ENCODE measurements around the gene AKTIP. TPM values are rescaled to one million over a fixed set of nuclear protein-coding genes. Genes with fewer than 3 reads are reported as not detected.
"Not testable (repeated sequence)": the region's sequence is repeated elsewhere in the genome, so short reads cannot be mapped to it uniquely, and the experiment has no call there.

The AKTIP gene
- 13.1 TPM for polyA plus RNA-seq (2013, experiment 1 of 2)
- 16.5 TPM for polyA plus RNA-seq (2013, experiment 2 of 2)

DNA sequence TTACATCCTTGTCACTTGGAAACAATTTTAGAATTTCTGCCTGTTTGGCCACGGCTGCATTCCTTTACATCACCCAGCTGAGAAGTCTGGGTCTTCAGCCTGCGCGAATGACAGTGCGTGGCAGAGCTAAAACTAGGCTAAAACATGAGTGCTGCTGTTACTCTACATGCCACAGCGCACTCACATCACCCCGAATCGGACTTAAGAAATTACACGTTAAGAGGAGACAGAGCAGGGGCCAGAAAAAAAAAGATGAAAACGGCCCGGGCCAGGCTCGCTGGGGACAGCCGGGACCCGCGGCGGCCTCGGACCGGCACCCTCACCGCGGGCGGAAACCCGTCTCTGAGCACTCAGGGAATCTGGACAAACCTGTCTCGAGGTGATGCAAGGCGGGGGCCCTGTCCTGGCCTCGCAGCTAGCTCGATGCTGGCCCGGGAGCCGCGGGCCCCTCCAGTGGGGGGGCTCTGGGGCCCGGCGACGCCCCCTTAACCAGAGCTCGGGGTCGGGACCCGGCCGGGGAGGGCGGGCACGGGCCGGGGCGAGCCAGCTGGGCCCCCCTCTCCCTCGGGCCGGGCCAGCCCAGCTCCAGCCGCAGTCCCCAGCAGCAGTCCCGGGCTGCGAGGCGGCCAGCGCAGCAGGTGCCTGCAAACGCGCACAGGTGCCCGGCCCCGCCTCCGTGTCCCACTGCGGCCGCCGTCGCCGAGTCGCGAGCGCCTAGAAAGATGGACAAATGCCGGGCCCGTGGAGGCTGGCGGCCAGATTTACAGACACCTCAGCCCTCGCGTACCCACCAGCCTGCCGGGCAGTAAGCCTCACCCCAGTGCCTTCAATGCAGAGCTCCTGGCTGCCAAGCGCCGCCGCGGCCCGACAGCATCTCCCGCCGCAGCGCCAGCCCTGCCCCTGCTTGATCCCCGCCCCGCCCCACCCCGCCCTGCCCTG, at the start of gene AKTIP:
Gene AKTIP, minus strand, starts transcription at position 879 of the 939 bp plus-strand sequence. CDS start 2,950 bp downstream, outside the sequence.
- peaks cover 18% of the 10 kb centered on the region for H3K4me1 ChIP-seq (ENCODE audit: insufficient read depth, low read length)
- H3K36me3 ChIP-seq (ENCODE audit: insufficient read depth, low read length) = peaks cover 12% of the 10 kb centered on the region
- no peaks in the 10 kb centered on the region for H3K27me3 ChIP-seq (ENCODE audit: insufficient read depth, low read length)
- no peaks in the 10 kb centered on the region for H3K9me3 ChIP-seq (ENCODE audit: insufficient read depth, low read depth, low read length)
- H3K27ac ChIP-seq (ENCODE audit: low read depth, low read length) = peak within 1 kb of the TSS; percentile 87
- under 1% methylated on average over 76 of the region's 76 CpGs for WGBS
- peak within 1 kb of the TSS; percentile 96 for H3K4me3 ChIP-seq (ENCODE audit: low read length)
- H3K9ac ChIP-seq (ENCODE audit: low read depth, low read length) = peak within 1 kb of the TSS; percentile 66

DNA sequence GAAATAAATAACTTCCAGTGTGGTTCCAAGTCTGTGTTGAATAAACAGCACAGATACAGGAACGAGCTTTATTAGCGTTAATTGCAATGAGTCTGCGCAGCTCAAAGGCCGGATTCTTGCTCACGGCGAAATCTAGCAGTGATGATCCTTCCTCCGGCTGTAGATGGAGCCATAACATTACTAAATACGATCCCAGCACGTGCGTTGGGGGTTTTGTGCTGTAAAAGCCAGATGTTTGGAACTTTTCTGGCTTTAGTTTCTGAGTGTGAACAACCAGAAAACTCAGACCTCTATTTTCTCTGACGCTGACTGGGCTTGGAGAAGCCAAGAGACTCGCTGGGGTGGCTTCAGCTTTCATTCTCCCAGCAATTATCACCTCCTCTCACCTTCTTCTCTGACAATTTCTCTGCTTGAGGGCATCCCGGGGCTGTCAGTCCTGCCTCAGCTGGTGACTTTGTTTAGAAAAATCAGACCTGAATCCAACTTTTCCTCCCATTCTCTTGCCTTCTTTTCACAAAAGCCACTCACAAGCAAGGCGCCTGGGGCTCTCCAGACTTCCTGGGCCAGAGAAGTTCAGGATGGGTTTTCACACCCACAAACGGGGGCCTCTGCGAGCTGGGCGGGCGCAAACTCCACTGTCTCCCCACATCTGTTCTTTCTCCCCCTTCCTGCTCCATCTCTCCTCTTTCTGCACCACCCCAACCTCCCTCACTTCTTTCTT, 47.1 kb upstream of the AKTIP start:
- Histone ChIP-seq H3K27me3 (ENCODE audit: insufficient read depth, low read length) (peaks cover 13% of the 10 kb centered on the region), H3K9me3 (ENCODE audit: insufficient read depth, low read depth, low read length) (no peaks in the 10 kb centered on the region), H3K4me1 (ENCODE audit: insufficient read depth, low read length) (peaks cover 22% of the 10 kb centered on the region; the same call in 1 of the 2 replicates), H3K4me3 (ENCODE audit: low read length) (no peak overlapping the region), H3K9ac (ENCODE audit: low read depth, low read length) (no peak overlapping the region; the same call in 1 of the 2 replicates), H3K27ac (ENCODE audit: low read depth, low read length) (no peak overlapping the region), H3K36me3 (ENCODE audit: insufficient read depth, low read length) (no peaks in the 10 kb centered on the region)
- WGBS = 40% methylated on average over 17 of the region's 18 CpGs

DNA sequence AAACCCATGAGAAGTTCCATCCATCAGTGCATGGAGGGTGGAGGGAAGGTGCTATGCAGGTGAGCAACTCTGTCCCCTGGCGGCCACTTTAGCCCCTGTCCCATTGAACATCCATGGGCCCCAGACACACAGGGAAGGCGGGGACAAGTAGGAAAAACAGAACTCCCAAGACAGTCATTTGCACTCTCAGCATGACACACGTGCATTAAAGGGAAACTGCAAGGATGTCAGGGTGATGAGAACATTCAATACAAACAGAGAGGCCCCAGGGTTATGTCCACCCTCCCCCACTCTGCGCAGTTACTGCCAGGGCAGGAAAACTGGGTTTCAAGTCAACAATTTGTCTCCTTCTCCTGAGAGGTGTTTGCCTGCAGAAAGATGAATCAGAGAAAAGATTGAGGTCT, 44.0 kb upstream of the AKTIP start:
- H3K27ac ChIP-seq (ENCODE audit: low read depth, low read length) = no peak overlapping the region; the same call in 1 of the 2 replicates
- no peak overlapping the region for H3K4me3 ChIP-seq (ENCODE audit: low read length)
- H3K4me1 ChIP-seq (ENCODE audit: insufficient read depth, low read length) = peaks cover 31% of the 10 kb centered on the region
- peaks cover 13% of the 10 kb centered on the region for H3K27me3 ChIP-seq (ENCODE audit: insufficient read depth, low read length)
- no peaks in the 10 kb centered on the region for H3K36me3 ChIP-seq (ENCODE audit: insufficient read depth, low read length)
- no peak overlapping the region for H3K9ac ChIP-seq (ENCODE audit: low read depth, low read length)
- WGBS = 40% methylated on average over 4 of the region's 4 CpGs
- H3K9me3 ChIP-seq (ENCODE audit: insufficient read depth, low read depth, low read length) = no peaks in the 10 kb centered on the region

DNA sequence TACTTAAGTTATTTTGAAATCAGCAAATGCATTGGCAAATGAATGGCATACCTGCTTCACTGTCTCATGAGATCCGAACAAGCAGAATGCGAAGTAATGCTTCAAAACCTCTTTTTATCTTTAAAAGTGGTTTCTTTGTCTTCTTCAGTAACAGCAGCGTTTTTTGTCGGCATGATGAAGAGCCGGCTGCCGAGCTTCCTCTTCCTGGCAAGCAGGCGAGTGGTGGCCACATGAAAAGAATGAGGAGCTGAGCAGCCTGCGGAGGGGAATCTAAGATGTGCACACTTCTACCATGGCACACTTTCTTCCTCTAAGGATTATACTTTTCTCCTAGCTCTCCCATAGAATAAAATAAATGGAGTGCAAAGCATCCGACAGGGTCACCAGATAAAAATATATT, 42.4 kb upstream of the AKTIP start:
- H3K4me1 ChIP-seq (ENCODE audit: insufficient read depth, low read length) = peaks cover 31% of the 10 kb centered on the region
- no peaks in the 10 kb centered on the region for H3K36me3 ChIP-seq (ENCODE audit: insufficient read depth, low read length)
- H3K4me3 ChIP-seq (ENCODE audit: low read length) = no peak overlapping the region
- H3K9ac ChIP-seq (ENCODE audit: low read depth, low read length) = no peak overlapping the region
- 53% methylated on average over 8 of the region's 9 CpGs for WGBS
- H3K9me3 ChIP-seq (ENCODE audit: insufficient read depth, low read depth, low read length) = no peaks in the 10 kb centered on the region
- H3K27me3 ChIP-seq (ENCODE audit: insufficient read depth, low read length) = peaks cover 4% of the 10 kb centered on the region
- no peak overlapping the region for H3K27ac ChIP-seq (ENCODE audit: low read depth, low read length)

DNA sequence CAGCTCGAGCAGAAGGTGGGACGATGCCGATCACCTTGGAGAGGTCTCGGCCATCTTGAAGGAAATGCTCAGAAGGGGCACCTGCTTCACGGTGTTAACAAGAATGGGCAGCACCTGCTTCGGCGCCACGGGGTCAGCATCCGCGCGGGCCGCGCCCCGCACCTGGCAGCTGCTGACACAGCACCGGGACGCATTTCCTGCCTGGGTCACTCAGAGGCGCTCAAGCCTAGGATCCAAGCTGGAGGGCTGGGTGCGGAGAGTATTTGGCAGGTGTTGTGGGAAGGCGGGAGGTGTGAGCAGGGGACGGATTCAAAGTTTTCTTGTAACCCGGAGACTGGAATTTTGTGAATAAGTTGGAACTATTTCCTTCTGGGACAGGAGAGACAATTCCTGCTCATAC, 39.3 kb upstream of the AKTIP start:
- no peaks in the 10 kb centered on the region for H3K27me3 ChIP-seq (ENCODE audit: insufficient read depth, low read length)
- 90% methylated on average over 21 of the region's 21 CpGs for WGBS

DNA sequence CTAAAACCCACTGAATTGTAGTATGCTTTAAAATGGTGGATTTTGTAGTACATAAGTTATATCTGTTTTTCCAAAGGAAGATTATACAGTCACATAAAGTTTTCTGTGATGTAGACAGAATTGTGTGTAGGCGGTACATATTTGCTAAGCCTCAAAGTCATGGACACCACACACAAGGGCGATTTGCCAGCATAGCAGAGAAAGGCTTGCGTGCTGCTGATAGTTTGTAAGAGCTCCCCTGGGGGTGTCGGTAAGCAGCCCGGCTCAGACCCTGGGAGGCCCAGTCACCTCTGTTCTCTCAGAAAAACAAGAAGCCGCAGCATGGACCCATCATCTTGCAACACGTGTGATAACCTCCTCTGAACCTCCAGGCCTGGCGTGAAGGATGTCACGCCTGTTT, 38.3 kb upstream of the AKTIP start:
- WGBS = 91% methylated on average over 9 of the region's 9 CpGs
- Histone ChIP-seq H3K9me3 (ENCODE audit: insufficient read depth, low read depth, low read length) (0 out of 2 replicates have a peak, but pooled peaks cover 4% of the 10 kb centered on the region), H3K27ac (ENCODE audit: low read depth, low read length) (no peak overlapping the region)

More for the DNA sequence above, 39.3 kb upstream of the AKTIP start:
- no peak overlapping the region for H3K9ac ChIP-seq (ENCODE audit: low read depth, low read length)
- H3K4me3 ChIP-seq (ENCODE audit: low read length) = no peak overlapping the region
- 0 out of 2 replicates have a peak, but pooled peaks cover 4% of the 10 kb centered on the region for H3K9me3 ChIP-seq (ENCODE audit: insufficient read depth, low read depth, low read length)
- no peak overlapping the region for H3K27ac ChIP-seq (ENCODE audit: low read depth, low read length)
- no peaks in the 10 kb centered on the region for H3K36me3 ChIP-seq (ENCODE audit: insufficient read depth, low read length)
- H3K4me1 ChIP-seq (ENCODE audit: insufficient read depth, low read length) = peaks cover 25% of the 10 kb centered on the region

DNA sequence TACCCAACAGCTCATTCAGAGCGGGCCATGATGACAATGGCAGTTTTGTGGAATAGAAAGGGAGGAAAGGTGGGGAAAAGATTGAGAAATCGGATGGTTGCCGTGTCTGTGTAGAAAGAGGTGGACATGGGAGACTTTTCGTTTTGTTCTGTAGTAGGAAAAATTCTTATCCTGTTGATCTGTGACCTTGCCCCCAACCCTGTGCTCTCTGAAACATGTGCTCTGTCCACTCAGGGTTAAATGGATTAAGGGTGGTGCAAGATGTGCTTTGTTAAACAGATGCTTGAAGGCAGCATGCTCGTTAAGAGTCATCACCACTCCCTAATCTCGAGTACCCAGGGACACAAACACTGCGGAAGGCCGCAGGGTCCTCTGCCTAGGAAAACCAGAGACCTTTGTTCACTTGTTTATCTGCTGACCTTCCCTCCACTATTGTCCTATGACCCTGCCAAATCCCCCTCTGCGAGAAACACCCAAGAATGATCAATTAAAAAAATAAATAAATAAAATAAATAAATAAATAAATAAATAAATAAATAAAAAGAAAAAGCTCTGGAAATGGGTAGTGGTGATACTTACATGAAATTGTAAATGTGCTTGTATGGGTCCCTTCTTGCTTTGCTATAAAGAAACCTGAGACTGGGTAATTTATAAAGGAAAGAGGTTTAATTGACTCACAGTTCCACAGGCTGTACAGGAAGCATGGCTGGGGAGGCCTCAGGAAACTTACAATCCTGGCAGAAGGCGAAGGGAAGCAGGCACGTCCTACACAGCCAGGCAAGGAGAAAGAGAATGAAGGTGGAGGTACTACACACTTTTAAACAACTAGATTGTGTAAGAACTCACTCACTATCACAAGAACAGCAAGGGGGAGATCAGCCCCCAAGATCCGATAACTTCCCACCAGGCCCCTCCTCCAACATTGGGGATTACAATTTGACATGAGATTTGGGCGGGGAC, 37.0 kb upstream of the AKTIP start:
- not testable (repeated sequence) for H3K36me3 ChIP-seq (ENCODE audit: insufficient read depth, low read length); H3K9me3 ChIP-seq (ENCODE audit: insufficient read depth, low read depth, low read length); H3K27me3 ChIP-seq (ENCODE audit: insufficient read depth, low read length)

More for the DNA sequence above, 38.3 kb upstream of the AKTIP start:
- Histone ChIP-seq H3K36me3 (ENCODE audit: insufficient read depth, low read length) (no peaks in the 10 kb centered on the region), H3K4me3 (ENCODE audit: low read length) (no peak overlapping the region), H3K4me1 (ENCODE audit: insufficient read depth, low read length) (peaks cover 16% of the 10 kb centered on the region), H3K9ac (ENCODE audit: low read depth, low read length) (no peak overlapping the region), H3K27me3 (ENCODE audit: insufficient read depth, low read length) (no peaks in the 10 kb centered on the region)

DNA sequence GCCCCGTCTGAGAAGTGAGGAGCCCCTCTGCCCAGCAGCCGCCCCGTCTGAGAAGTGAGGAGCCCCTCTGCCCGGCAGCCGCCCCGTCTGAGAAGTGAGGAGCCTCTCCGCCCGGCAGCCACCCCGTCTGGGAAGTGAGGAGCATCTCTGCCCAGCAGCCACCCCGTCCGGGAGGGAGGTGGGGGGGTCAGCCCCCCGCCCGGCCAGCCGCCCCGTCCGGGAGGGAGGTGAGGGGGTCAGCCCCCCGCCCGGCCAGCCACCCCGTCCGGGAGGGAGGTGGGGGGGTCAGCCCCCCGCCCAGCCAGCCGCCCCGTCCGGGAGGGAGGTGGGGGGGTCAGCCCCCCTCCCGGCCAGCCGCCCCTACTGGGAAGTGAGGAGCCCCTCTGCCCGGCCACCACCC, 36.3 kb upstream of the AKTIP start:
- H3K9ac ChIP-seq (ENCODE audit: low read depth, low read length); H3K27me3 ChIP-seq (ENCODE audit: insufficient read depth, low read length); H3K4me3 ChIP-seq (ENCODE audit: low read length); H3K4me1 ChIP-seq (ENCODE audit: insufficient read depth, low read length); H3K27ac ChIP-seq (ENCODE audit: low read depth, low read length); H3K36me3 ChIP-seq (ENCODE audit: insufficient read depth, low read length); H3K9me3 ChIP-seq (ENCODE audit: insufficient read depth, low read depth, low read length): not testable (repeated sequence)
- 97% methylated on average over 23 of the region's 27 CpGs for WGBS

More for the DNA sequence above, 37.0 kb upstream of the AKTIP start:
- H3K4me3 ChIP-seq (ENCODE audit: low read length); H3K9ac ChIP-seq (ENCODE audit: low read depth, low read length); H3K27ac ChIP-seq (ENCODE audit: low read depth, low read length); H3K4me1 ChIP-seq (ENCODE audit: insufficient read depth, low read length): not testable (repeated sequence)
- 87% methylated on average over 8 of the region's 13 CpGs for WGBS

DNA sequence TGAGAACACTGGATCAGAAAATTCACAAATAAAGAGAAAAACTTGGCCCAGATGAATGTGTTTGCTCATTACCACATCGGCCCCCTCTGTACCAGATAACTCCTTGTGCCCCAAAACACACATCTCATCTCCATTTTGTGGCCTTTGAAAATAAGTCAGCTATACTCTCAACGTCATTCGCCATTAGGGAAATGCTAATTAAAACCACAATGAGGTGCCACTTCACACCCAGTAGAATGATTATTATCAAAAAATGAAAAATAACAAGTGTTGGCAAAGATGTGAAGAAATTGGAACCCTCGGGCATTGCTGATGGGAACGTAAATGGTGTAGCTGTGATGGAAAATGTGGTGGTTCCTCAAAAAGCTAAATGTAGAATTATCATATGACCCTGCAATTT, 34.6 kb upstream of the AKTIP start:
- Histone ChIP-seq H3K27me3 (ENCODE audit: insufficient read depth, low read length) (no peaks in the 10 kb centered on the region), H3K9me3 (ENCODE audit: insufficient read depth, low read depth, low read length) (0 out of 2 replicates have a peak, but pooled peaks cover 4% of the 10 kb centered on the region), H3K36me3 (ENCODE audit: insufficient read depth, low read length) (no peaks in the 10 kb centered on the region), H3K4me1 (ENCODE audit: insufficient read depth, low read length) (no peaks in the 10 kb centered on the region), H3K4me3 (ENCODE audit: low read length) (no peak overlapping the region), H3K9ac (ENCODE audit: low read depth, low read length) (no peak overlapping the region), H3K27ac (ENCODE audit: low read depth, low read length) (no peak overlapping the region)
- WGBS = 94% methylated on average over 5 of the region's 5 CpGs

DNA sequence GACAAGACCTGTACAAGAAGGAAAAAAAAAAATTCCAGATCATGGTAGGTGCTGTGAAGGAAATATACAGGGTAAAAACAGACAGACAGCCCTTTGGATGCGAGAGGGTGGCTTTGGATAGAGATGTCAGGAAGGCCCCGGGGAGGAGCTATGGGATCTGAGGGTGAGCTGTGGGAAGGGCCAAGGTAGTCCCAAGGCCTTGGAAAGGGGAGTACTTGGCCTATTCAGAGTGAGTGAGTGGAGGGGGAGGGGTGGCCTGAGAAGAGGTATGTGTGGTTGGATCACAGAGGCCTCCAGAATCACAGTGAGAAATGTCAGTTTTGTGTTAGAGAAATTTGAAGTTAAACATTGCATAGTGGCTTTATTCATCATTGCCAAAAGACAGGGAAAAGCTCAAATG, 31.2 kb upstream of the AKTIP start:
- H3K4me3 ChIP-seq (ENCODE audit: low read length) = no peak overlapping the region
- no peak overlapping the region for H3K9ac ChIP-seq (ENCODE audit: low read depth, low read length)
- no peak overlapping the region for H3K27ac ChIP-seq (ENCODE audit: low read depth, low read length)
- H3K4me1 ChIP-seq (ENCODE audit: insufficient read depth, low read length) = no peaks in the 10 kb centered on the region
- H3K9me3 ChIP-seq (ENCODE audit: insufficient read depth, low read depth, low read length) = 0 out of 2 replicates have a peak, but pooled peaks cover 4% of the 10 kb centered on the region
- WGBS = 80% methylated on average over 2 of the region's 2 CpGs
- no peaks in the 10 kb centered on the region for H3K27me3 ChIP-seq (ENCODE audit: insufficient read depth, low read length)
- H3K36me3 ChIP-seq (ENCODE audit: insufficient read depth, low read length) = no peaks in the 10 kb centered on the region
